Spleen (tissue), 11 donors: ENCODE data around the gene S100A5. TPM values are rescaled to one million over a fixed set of nuclear protein-coding genes. Genes with fewer than 3 reads are reported as not detected.

Experiments
- DNase-seq: peaks from one replicate; pipeline ENCODE4 v3.0.0-alpha.2; 2020
- H3K27ac ChIP-seq, 8 donors: fragments of 200-600 bp; sonication (generic) in 7 of 8; 1 replicate in 4 of 8; 2 replicates in 4 of 8; pipeline versions ENCODE4 v1.5.0 to v1.8.0; 2016 to 2021; ENCODE audit warnings: inconsistent platforms in 4 of 8, mild to moderate bottlenecking in 4 of 8, moderate library complexity in 1 of 8
- H3K27me3 ChIP-seq, 7 donors: fragments of 200-600 bp; sonication (generic) in 6 of 7; replicated peaks in 1 of 7; 1 replicate in 4 of 7; 2 replicates in 3 of 7; pipeline versions ENCODE4 v1.5.0 to v1.8.0; 2016 to 2021; ENCODE audit warnings: inconsistent platforms in 3 of 7, mild to moderate bottlenecking in 1 of 7
- H3K36me3 ChIP-seq, 6 donors: fragments of 200-600 bp; sonication (generic) in 5 of 6; 1 replicate in 4 of 6; 2 replicates in 2 of 6; pipeline versions ENCODE4 v1.5.0 to v1.8.0; 2016 to 2021; ENCODE audit warnings: inconsistent platforms in 2 of 6
- H3K4me1 ChIP-seq, 6 donors: fragments of 200-600 bp; sonication (generic) in 5 of 6; 1 replicate in 3 of 6; 2 replicates in 3 of 6; pipeline versions ENCODE4 v1.5.0 to v1.8.0; 2016 to 2021; ENCODE audit warnings: inconsistent platforms in 3 of 6
- H3K4me3 ChIP-seq, 8 donors: fragments of 200-600 bp; sonication (generic) in 7 of 8; 1 replicate in 4 of 8; 2 replicates in 4 of 8; pipeline versions ENCODE4 v1.5.0 to v1.8.0; 2016 to 2021; ENCODE audit warnings: inconsistent platforms in 4 of 8, mild to moderate bottlenecking in 4 of 8, moderate library complexity in 2 of 8
- H3K9me3 ChIP-seq, 8 donors: fragments of 200-600 bp; sonication (generic) in 7 of 8; 1 replicate in 4 of 8; 2 replicates in 4 of 8; pipeline versions ENCODE4 v1.5.0 to v1.8.0; 2016 to 2021; ENCODE audit warnings: inconsistent platforms in 4 of 8
- POLR2A ChIP-seq, 3 donors: fragments of 450-650 bp; IDR thresholded peaks; one replicate each; pipeline ENCODE4 v1.5.1; 2017; ENCODE audit warnings: antibody characterized with exemption in 3 of 3, mild to moderate bottlenecking in 1 of 3
- POLR2AphosphoS5 ChIP-seq, 3 donors: sonication (generic); formaldehyde crosslinking; IDR thresholded peaks; one replicate each; pipeline ENCODE4 v1.5.1; 2017; ENCODE audit warnings: antibody characterized with exemption in 3 of 3
- WGBS, 5 donors: extraction: QIAGEN DNeasy Blood & Tissue Kit in 3 of 5; methylation state at CpG; one replicate each; pipeline versions ENCODE4 v1.1.5 to v1.1.7; 2013 to 2018; 5-methylcytosine and 5-hydroxymethylcytosine counted together
- intact Hi-C: fragments of 100-400 bp; cut with DNase I; formaldehyde crosslinking; loops from one replicate; pipeline ENCODE4 v1.15.0; 2023; ENCODE audit warnings: low total_unique reads
- polyA plus RNA-seq, 3 donors: library from polyadenylated mRNA; stranded (reverse); fragments of 200-250 nt; gene quantifications; one replicate each; pipeline ENCODE4 v1.2.1, GENCODE V29; 2013
- total RNA-seq, 7 donors: library from RNA; depleted of rRNA in 3 of 7; stranded (reverse); fragments of >200 nt in 3 of 7; fragmentation: NEBNext Ultra II Directional in 4 of 7; extraction: Animal tissue kit (Norgen Biotek cat#: 25700) in 4 of 7; gene quantifications; one replicate each; pipeline versions ENCODE4 v1.1.0 to v1.2.1, GENCODE V29; 2016 to 2021
- TF ChIP-seq, protein P1 (sequence below), 11 experiments: fragments of 200-600 bp in 7 of 11; fragments of 450-650 bp in 4 of 11; sonication (generic) in 4 of 11; IDR thresholded peaks in 8 of 11; conservative IDR thresholded peaks in 3 of 11; 1 replicate in 7 of 11; 2 replicates in 4 of 11; pipeline versions ENCODE4 v1.4.0 to v1.8.0; 2016 to 2021; ENCODE audit warnings: antibody characterized with exemption in 11 of 11, inconsistent platforms in 4 of 11, mild to moderate bottlenecking in 1 of 11
- donor health status: healthy with polysubstance abuse.
- donor health status: DM: no; HTN: no; CAD: no; lungs with moderate emphysema.
- donor health status: DM: no; HTN: no; CAD: no.
- donor health status: Bipolar disorder and iron deficiency.
- donor health status: healthy.
- donor health status: DM: no; HTN: no; CAD: no.
- donor health status: DM: yes; HTN: yes; CAD: no.

S100A5 gene
- total and polyA plus RNA-seq, 10 donors: 0.32 to 2.8 (median 0.46) TPM; not detected in 7

DNA sequence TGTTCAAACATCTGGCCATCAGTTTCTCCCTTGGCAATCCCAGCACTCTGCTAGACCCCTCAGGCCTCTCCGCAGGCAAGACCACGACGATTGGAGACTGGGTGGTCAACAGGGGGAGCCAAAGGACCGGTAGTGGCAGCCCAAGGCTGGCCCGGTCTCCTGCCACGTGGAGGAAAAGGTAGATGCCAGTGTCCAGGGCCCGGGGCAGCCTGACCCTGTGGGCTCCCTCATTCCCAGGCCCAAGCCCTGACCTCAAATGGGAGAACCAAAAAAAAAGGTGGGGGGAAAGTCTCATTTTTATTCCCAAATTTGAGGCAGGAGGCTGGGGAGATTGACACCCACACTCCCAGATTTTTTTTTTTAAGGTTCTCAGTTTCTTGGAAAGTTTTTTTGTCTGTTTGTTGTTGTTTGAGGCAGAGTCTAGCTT lies 29.7 kb downstream of the S100A5 start:
- H3K4me1 ChIP-seq: peaks cover 0 to 41% (median 16%) of the 10 kb centered on the region in 6 donors
- no peaks in the 10 kb centered on the region for H3K27me3 ChIP-seq
- peak; percentile 94 for DNase-seq
- intact Hi-C loops: loop anchor here (1.0 kb wide), 1 partner anchor 57 kb away; no protein-coding TSS in a partner anchor
- H3K9me3 ChIP-seq: no peaks in the 10 kb centered on the region
- TF ChIP-seq, protein P1, sequence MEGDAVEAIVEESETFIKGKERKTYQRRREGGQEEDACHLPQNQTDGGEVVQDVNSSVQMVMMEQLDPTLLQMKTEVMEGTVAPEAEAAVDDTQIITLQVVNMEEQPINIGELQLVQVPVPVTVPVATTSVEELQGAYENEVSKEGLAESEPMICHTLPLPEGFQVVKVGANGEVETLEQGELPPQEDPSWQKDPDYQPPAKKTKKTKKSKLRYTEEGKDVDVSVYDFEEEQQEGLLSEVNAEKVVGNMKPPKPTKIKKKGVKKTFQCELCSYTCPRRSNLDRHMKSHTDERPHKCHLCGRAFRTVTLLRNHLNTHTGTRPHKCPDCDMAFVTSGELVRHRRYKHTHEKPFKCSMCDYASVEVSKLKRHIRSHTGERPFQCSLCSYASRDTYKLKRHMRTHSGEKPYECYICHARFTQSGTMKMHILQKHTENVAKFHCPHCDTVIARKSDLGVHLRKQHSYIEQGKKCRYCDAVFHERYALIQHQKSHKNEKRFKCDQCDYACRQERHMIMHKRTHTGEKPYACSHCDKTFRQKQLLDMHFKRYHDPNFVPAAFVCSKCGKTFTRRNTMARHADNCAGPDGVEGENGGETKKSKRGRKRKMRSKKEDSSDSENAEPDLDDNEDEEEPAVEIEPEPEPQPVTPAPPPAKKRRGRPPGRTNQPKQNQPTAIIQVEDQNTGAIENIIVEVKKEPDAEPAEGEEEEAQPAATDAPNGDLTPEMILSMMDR (IDR thresholded peaks at IDR 0.05 in 8 of 11, conservative IDR thresholded peaks at IDR 0.05 in 3 of 11): peak; percentile 75 to 91 (median 87)
- TF ChIP-seq POLR2AphosphoS5 (IDR thresholded peaks at IDR 0.05) (peak; percentile 26 to 55 (median 36)), POLR2A (IDR thresholded peaks at IDR 0.05) (no peak)
- H3K27ac ChIP-seq: no peak overlapping the region
- no peak overlapping the region for H3K4me3 ChIP-seq
- 0 to 3% (median 0%) methylated on average over 2 to 7 of the region's 7 CpGs for WGBS, 5 donors
- no peaks in the 10 kb centered on the region for H3K36me3 ChIP-seq

DNA sequence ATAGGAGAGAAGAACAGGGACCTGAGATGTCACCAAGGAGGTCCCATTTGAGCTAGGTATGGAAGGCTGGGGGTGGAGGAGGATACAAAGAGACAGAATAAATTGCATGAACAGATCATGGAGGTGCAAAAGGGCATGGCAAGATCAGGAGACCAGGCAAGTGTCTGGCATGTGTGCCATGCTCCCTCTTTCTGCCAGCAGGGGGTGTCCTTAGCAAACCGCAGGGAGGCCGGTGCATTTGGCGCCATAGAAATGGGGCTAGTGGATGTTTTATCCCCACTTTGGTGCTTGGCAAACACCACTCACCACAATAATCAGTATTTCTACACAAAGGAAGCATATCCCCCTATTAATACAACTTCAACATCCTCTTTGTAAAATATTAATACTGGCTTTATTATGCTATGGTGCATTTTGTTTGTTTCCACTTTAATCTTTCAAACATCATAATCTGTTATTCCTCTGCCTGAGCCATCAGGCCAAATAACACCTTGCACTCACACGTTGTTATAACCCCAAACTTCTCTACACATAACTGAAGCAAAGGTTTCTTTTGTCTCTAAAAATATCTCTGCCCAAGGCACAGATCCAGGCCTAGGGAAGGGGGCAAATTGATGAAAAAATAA lies 30.9 kb downstream of the S100A5 start:
- Histone ChIP-seq H3K4me3 (no peak overlapping the region), H3K27me3 (no peaks in the 10 kb centered on the region), H3K27ac (no peak overlapping the region), H3K4me1 (peaks cover 0 to 29% (median 7%) of the 10 kb centered on the region in 6 donors), H3K9me3 (no peaks in the 10 kb centered on the region), H3K36me3 (no peaks in the 10 kb centered on the region)
- 49 to 82% (median 64%) methylated on average over 4 of the region's 4 CpGs for WGBS, 5 donors
- DNase-seq: peak; percentile 82
- TF ChIP-seq POLR2A (IDR thresholded peaks at IDR 0.05) (no peak), POLR2AphosphoS5 (IDR thresholded peaks at IDR 0.05) (no peak)
- TF ChIP-seq, protein P1 (IDR thresholded peaks at IDR 0.05 in 8 of 11, conservative IDR thresholded peaks at IDR 0.05 in 3 of 11): peak; percentile 43 to 80 (median 64)
- intact Hi-C loops: no loop called here

DNA sequence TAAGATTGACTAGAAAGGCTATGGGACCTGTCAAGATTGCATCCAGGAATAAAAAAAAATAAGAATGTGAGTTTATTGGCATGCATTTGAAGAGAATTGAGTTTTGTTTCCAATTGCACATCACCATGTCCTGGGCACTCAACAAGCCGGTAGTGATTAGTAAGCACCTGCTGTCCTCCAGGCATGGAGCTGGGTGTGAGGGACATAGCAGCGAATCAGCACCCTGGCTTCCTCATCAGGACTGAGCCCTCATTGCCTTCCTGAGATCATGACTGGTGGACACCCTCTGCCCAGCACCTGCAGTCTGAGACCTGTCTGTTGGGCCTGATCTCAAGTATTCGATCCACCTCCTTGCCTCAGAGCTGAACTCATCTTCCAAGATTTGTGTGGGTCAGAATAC lies 31.7 kb downstream of the S100A5 start:
- WGBS, 5 donors: 90 to 96% (median 92%) methylated on average over 3 of the region's 3 CpGs
- intact Hi-C loops: no loop called here

More for the DNA sequence above, 31.7 kb downstream of the S100A5 start:
- DNase-seq: no peak
- Histone ChIP-seq H3K27ac (no peak overlapping the region), H3K9me3 (no peaks in the 10 kb centered on the region), H3K27me3 (no peaks in the 10 kb centered on the region), H3K4me3 (no peak overlapping the region), H3K36me3 (no peaks in the 10 kb centered on the region), H3K4me1 (peaks cover 0 to 21% (median 7%) of the 10 kb centered on the region in 6 donors)
- TF ChIP-seq POLR2AphosphoS5 (IDR thresholded peaks at IDR 0.05) (no peak), POLR2A (IDR thresholded peaks at IDR 0.05) (no peak)
- TF ChIP-seq, protein P1 (IDR thresholded peaks at IDR 0.05 in 8 of 11, conservative IDR thresholded peaks at IDR 0.05 in 3 of 11): no peak
